ENCODE data around the gene EPHX1.
"Not testable (repeated sequence)": the region's sequence is repeated elsewhere in the genome, so short reads cannot be mapped to it uniquely, and the experiment has no call there.

EPHX1 gene

DNA sequence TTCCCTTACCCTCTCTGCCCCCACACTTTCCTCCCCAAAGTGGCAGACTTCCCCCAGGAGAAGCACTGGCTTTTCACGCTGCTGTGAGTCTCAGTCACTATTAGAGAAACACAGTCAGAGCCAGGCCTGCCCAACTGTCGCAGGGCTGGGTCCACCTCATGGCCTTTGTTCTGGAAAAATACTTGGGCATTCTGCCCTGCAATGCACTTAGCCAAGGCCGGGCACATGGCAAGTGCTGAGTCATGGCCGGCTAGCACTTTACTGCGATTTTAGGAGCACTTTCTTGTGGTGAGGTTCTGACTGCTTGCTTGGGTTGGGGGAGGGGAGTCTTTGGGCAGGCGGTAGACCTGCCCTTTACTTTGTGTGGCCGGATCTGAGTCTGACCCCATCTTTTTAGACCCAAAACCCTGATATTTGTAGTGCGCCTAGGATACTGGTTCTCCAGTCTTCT lies 7.7 kb downstream of the EPHX1 start:
- no peak for DNase-seq

DNA sequence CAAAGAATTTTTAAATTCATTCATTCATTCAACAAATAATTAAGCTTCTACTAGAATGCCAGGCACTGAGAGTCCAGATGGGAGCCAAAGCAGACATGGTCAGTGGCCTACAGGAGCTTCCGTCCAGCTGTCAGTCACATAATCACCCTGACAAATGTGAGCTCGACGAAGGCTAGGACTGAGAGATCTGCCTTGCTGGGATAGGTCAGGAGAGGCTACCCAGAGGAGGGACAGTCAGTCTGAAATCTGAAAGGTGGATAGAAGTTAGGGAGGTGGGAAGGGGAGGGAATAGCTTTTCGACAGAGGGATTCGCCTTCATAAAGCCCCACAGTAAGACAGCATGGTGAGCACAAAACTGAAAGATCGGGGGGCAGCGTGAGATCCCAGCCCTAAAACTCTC lies 8.3 kb downstream of the EPHX1 start:
- no peak for DNase-seq

DNA sequence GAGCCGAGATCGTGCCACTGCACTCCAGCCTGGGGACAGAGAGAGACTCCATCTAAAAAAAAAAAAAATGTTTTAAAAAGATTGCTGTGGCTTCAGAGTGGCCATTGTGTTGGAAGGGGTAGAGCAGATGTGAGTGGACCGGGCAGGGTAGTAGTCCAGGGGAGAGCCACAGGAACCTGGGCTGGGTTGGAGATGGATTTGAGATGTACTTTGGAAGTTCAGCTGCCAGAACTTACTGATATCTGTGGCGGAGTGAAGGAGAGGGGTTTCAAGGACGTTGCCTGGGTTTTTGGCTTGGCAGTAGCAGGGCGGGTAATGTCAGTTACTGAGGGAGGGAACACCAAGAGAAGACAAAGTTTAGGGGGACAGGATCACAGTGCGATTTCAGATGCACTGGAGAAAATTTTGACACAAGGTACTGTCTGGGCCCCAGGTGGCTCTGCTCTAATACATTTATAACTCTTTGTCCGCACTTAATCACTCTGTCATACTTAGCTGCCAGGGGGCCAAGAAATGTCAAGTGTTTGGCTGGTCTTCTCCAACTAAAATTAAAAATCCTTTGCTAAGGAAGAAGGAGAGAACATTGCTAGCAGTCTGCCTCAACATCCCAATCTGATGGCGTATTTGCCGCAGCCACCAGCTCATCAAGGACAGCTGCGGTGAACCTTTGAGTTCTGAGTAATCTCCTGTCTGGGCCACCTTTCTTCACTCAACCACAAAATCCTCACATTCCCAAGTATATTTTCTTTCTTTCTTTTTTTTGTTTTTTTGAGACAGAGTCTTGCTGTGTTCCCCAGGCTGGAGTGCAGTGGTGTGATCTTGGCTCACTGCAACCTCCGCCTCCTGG lies 9.6 kb downstream of the EPHX1 start:
- no peak for DNase-seq

DNA sequence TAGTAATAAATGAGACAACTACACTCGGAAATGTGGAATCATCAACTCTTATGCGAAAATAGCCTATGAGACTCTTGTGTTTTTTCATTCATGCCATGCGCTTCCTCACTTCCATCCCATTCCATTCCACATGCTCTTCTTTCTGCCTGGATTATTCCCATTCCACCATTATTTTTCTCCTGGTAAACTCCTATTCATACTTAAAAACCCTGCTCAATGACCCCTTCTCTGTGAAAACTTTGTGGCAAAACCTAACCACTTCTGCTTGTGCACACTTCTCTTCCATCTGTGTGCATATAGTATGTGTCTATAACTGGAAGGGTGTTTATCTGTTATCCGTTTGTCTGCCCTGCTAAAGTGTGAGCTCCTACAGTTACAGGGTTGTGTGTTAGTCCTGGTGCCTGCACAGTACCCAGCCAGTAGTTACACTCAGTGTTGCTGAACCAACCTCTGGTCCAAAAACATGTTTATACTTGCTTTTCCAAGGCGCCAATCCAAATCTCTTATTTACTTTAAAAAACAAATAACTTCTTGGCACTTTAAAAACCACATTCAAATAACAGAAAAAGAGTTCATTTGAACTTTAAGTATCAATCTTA lies 10.7 kb downstream of the EPHX1 start:
- DNase-seq = no peak

DNA sequence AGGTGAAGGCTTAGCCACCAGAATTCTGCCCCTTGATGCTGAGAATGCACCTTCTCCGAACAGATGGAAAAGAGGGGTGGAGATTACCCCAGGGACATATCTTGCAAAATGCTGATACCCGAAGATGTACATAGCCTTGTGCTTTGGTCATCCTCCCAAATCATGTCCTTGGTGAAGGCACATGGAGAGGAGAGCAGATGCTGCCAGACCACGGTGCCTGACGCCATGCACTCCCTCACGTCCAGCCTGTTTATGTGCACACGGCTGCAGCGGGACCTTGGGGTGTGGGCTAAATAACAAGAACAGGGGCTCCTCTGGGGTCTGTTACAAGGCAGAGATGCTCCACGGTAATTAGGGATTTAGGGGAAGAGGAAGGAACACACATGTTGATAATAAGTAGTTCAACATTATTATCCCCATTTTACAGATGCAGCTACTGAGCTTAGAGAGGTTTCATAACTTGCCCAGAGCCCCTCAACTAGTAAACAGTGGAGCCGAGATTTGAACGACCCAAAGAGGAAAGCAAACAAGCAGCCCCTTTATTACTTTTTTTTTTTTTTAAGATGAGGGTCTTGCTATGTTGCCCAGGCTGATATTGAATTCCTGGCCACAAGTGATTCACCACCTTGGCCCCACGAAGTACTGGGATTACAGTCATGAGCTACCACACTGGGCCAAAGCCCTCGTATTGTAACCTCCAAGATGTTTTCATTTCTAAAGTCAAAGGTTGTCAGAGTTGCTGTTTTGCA lies 12.9 kb downstream of the EPHX1 start:
- DNase-seq = no peak

DNA sequence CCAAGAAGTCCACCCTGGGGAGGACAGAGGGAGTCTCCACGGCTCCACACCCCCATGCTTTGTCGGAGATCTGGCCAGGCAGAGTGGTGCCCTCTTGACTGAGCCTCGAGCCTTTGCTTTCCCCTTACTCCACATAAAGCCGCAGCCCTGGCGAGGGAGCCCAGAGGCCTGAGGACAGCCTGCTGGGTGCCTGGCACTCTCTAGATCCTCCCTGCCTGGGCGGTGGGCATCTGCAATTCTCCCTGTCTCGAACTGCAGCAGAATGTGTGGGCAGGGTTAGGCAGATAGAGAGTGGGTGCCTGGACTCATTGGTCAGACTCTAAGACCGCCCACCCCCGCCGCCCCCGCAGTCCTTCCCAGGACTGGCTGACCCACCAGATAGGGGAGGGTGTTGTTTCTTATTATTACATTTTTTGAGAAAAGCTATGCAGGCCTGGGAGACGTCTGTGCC lies 13.9 kb downstream of the EPHX1 start:
- DNase-seq = no peak

DNA sequence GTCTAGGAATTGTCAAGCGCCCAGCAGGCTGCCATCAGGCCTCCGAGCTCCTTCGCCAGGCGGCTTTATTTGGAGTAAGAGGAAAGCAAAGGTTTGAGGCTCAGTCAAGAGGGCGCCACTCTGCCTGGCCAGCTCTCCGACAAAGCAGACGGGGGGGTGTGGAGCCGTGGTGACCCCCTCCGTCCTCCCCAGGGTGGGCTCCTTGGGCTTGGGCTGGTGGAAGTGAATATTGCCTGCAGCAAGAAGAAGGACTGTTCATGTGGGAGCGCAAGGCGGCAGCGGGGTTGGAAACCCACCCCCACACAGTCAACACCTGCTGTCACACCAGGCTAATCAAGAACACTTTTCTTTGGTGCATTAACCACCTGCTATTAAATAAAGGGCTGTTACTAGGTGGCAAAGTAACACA lies 14.6 kb downstream of the EPHX1 start:
- no peak for DNase-seq

DNA sequence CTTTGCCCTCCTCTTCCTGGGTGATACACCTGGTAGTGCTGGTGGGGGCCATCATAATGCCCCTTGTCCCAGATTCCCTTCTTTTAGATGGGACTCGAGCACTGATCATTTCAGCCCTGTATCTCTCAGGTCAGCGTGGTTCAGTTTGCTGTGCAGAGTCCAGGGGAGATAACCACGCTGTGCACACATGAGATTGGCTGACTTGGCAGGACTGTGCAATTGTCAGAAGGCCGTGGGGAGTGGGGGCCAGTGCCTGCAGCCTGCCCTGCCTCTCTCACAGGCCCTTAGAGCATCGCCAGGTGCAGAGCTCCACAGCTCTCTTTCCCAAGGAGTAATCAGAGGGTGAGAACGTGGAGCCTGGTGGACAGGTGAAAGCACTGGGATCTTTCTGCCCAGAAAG lies 15.2 kb downstream of the EPHX1 start:
- DNase-seq = no peak

DNA sequence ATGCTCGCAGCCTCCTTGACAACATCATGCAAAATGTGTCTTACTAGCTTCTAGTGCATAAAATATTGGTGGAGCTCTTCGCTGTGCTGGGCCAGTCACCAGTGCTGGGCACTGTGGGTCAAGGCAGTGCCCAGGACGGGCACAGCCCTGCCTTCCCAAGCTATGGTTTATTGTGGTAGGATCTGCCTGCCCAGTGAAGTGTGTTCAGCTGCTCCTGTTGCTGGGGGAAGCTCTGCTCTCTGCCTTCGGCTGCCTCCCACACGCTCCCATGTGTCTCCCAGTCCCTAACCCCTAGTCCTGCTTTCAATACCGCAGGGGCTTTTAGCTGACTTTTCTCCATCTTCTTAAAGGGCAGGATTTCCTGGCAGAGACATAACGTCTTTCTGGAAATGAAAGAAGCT lies 15.7 kb downstream of the EPHX1 start:
- no peak for DNase-seq

DNA sequence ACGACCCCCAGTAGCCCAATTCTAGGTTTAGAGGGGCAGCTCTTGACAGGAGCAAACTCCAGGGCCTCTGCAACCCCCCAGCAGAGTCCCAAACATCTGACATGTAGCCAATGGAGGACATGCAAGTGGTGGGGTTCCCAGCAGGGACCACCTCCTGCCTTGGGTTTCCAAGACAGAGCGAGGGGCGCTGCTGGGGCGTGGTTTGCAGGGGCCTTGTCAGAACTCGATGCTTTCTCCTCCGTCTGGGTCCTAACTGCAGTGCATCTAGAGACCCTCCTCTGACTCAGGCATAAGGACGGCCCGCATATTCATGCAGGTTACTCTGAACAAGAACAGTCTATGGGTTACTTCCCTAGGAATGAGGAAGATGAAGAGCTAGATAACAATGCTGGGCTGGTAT lies 17.2 kb downstream of the EPHX1 start:
- DNase-seq = no peak

DNA sequence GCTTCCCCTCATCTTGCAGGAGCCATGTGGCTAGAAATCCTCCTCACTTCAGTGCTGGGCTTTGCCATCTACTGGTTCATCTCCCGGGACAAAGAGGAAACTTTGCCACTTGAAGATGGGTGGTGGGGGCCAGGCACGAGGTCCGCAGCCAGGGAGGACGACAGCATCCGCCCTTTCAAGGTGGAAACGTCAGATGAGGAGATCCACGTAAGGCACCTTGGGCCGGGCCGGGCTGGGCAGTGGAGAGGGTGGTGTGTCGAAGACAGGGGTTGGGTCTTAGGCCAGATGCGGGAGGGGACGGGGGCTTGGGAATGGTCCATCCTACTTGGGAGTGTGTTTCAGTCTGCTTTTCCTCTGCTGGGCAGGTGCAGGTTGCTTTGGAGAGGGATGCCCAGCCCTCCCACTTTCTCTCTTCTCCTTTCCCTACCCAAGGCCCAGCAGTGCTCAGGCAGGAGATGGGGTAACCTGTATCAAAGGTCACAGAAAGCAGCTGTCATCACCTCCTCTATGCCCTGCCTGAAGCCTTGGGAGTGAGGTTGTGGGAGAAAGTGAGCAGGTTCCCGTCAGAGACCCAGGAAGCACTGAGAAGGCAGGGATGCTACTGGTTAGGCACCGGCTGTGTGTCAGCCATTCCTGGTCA lies 18.9 kb downstream of the EPHX1 start:
- DNase-seq = no peak

DNA sequence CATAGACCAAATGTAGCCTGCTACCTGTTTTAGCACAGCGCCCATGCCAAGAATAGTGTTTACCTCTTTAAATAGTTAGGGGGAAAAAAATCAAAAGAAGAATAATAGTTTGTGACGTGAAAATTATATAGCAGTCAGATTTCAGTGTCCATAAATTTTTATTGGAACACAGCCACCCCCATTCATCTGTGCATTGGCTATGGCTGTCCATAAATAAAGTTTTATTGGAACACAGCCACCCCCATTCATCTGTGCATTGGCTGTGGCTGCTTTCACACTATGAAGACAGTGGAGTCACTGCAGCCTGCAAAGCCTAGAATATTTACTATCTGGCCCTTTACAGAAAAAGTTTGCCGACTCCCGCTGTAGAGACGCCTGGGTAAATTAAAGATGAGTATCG lies 20.9 kb downstream of the EPHX1 start:
- DNase-seq = no peak

DNA sequence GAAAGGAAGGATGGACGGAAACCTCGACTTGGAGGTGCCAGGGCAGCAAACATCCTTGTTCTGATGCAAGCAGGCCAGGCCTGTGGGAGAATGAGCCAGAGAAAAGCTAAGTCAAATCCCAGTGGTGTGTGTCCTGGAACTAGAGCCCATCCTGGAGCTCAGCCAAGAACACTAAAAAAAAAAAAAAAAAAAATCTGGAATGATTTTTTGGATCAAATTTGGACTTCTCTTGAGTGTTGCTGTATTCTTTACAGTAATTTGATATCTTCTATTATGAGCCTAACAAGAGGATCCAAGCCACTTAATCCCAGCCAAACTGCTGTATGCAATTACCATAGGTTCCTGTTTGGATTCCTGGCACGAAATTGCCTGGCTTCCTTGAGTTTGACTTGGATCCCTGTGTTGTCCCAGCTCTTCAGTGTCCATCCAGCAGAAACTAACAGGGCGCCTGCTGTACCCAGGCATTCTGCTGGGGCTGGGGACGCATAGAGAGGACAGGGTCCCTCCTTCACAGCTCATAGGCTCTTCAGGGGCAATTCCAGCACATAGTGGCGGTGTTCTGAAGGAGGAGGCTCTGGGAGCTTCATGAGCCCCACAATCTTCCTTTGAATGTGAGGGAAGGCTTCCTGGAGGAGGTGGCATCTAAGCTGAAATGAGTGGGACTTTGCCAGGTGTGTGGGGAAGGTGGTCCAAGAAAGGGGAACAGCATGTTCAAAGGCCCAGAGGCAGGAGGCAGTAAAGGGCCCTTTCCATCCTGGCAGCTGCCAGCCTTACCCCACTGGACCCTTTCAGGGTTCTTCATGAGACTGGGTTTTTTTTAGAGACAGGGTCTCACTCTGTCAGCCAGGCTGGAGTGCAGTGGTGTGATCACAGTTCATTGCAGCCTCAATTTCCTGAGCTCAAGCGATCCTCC lies 24.7 kb downstream of the EPHX1 start:
- DNase-seq = no peak

DNA sequence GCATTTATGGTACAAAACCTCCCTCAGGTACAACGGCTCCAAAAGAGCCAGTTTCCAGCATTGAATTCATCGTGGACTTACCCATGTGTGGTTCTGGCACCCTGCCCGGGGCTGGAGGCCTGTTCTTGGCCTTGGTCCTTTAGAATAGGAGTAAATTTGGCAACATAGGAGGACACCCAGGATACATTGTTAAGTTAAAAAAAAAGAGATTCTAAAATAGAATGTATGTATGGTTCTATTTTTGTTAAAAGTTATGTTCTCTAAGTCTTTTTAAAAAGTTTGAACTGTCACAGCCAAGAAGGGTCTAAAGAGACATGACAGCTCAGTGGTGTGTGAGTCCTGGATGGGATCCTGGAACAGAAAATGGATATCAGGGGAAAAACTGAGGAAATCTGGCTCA lies 25.9 kb downstream of the EPHX1 start:
- DNase-seq = no peak

DNA sequence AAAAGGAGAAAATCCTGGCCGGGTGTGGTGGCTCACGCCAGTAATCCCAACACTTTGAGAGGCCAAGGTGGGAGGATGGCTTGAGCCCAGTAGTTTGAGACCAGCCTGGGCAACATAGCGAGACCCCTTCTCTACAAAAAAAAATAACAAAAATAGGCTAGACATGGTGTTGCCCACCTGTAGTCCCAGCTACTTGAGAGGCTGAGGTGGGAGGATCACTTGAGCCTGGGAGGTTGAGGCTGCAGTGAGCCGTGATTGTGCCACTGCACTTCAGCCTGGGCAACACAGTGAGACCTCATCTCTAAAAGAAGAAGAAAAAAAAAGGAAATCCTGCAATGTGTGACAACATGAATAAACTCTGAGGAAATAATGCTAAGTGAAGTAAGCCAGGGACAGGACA lies 26.4 kb downstream of the EPHX1 start:
- DNase-seq = not testable (repeated sequence)

DNA sequence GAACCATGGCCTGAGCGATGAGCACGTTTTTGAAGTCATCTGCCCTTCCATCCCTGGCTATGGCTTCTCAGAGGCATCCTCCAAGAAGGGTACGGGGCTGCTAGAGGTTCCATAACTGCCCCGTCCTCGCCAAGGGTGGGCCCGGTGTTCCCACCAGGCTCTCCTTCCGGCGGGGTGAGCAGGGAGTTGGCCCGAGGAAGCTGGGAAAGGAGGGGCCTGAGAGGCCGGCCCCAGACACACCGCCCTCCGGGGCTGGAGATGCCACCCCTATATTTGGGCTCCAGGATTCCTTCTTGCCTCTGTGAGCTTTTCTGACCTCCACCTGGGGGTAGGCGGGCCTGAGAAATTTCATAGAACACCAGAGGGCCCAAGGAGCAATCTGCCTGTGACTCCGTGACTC lies 28.9 kb downstream of the EPHX1 start:
- DNase-seq = no peak

DNA sequence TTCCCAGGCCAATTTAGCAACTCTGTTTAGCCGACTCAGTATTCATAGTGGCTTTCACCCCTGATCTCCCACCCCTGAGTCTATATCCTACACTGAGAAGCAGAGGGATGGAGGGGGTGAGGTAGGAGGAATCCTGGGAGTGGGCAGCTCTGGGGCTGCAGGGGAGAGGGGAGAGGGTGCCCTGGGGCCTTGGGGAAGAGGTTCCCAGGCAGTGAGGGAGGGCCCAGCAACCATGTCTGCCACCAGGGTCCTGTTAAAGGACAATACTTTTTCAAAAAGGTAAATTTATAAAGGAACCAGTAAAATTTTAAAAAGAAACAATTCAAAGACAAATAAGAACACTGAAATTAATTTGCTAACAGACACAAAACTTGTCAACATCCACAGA lies 30.3 kb downstream of the EPHX1 start:
- DNase-seq = no peak

DNA sequence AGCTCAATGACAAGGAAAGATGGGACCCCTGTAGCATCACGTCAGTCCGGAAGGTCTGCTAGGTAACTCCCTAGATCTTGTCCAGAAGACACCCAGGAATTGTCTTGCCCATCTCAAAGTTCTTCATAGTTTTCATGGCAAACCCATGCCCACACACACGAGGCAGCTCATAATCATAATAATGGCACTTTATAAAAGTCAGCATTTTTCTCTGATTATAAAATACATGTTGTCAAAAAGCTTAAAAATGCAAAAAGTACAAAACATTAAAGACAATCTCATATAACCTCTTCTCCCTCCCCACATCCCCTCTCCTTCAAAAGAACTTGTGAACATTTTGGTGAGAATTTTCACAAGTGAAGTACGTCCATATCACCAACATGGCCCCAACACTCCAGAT lies 30.8 kb downstream of the EPHX1 start:
- no peak for DNase-seq

DNA sequence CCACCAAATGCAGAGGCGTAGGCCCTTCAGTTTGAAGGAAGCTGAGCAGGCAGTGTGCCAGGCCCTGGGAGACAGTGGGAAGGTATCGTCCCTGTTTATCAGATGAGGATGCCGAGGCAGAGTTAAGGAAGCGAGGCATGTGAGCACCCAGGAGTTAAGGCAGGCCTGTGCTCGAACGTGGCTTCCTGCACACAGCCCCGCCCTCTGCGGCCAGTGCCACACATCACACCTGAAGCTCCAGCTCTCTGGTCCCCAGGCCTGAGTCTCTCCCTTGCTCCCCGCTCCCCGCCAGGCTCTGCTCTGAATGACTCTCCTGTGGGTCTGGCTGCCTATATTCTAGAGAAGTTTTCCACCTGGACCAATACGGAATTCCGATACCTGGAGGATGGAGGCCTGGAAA lies 32.1 kb downstream of the EPHX1 start:
- DNase-seq = no peak

DNA sequence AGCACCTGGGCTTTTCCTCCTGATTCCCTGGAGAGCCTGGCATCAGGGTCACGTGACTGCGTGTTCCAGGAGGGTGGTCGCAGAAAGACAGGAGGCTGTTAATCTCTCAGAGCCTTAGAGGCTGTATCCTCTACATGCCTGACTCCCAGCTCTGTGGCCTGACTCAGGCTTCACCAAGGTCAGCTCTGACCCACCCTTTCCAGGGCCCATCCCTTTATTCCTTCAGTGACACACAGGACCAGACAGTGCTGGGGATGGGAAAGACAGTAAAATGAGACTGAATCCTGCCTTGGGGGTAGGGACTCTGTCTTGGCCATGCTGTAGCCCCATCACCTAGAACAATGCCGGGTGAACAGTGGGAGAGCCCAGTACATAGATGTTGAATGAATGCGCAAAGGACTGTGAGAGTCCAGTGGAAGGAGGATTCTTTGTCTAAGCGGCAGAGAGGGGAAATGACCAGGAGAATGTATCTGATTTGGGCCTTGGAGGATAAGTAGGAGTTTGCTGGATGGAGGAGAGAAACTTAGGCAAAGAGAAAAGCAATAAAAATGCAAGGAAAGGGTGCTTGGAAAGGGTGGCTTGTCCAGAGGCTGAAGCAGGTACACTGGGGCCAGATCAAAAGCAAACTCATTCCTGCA lies 33.0 kb downstream of the EPHX1 start:
- no peak for DNase-seq

DNA sequence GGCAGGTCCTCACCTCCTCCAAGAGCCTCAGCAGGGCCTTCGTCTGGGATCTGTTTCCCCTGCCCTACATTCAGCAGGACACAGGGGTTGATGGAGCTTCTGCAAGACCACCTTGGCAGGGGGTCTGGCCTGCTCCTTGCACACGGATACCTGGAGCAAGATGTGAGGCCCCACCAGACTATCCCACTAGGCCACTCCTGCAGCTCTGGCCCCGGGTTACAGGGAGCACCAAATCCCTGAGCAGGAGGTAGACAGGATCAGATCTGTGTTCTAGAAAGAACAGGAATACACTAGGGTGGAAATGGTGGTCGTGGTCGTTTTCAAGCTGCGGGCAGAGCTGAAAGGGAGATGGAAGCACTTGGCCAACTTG lies 33.5 kb downstream of the EPHX1 start:
- no peak for DNase-seq
